HFFc6 (cell line): Measurements from ENCODE around the gene OR51E1. TPM values are rescaled to one million over a fixed set of nuclear protein-coding genes. Genes with fewer than 3 reads are reported as not detected.

Source experiments
- DNase-seq: peaks from one replicate; pipeline ENCODE4 v3.0.0-alpha.2; 2018
- H3K27ac Mint-ChIP-seq: 2 replicates; pipeline ENCODE4 v1.8.0; 2020; ENCODE audit warnings: mild to moderate bottlenecking, mixed read lengths
- H3K27me3 Mint-ChIP-seq: 2 replicates; pipeline ENCODE4 v1.8.0; 2021; ENCODE audit warnings: mild to moderate bottlenecking, moderate library complexity, mixed read lengths; ENCODE audit not compliant: insufficient read depth
- H3K36me3 Mint-ChIP-seq: 2 replicates; pipeline ENCODE4 v1.8.0; 2021; ENCODE audit warnings: low read depth, mixed read lengths
- H3K4me1 Mint-ChIP-seq: 2 replicates; pipeline ENCODE4 v1.8.0; 2020; ENCODE audit warnings: low read depth, mixed read lengths
- H3K4me3 Mint-ChIP-seq: 2 replicates; pipeline ENCODE4 v1.8.0; 2020; ENCODE audit warnings: mild to moderate bottlenecking, moderate library complexity, mixed read lengths
- H3K9me3 Mint-ChIP-seq: 2 replicates; pipeline ENCODE4 v1.8.0; 2020; ENCODE audit warnings: mild to moderate bottlenecking, mixed read lengths
- total RNA-seq, 6 experiments: library from RNA; stranded (reverse); fragmentation: NEBNext Ultra II Directional; extraction: Animal tissue kit (Norgen Biotek cat#: 25700); gene quantifications; 2 replicates in 1 of 6; 3 replicates in 5 of 6; pipeline ENCODE4 v1.2.3, GENCODE V29; 2021
- TF ChIP-seq, protein P1 (sequence below): fragments of 200-600 bp; sonication (generic); IDR thresholded peaks from 2 replicates; pipeline ENCODE4 v1.5.0; 2021; ENCODE audit warnings: antibody characterized with exemption, mild to moderate bottlenecking

OR51E1 gene
- total RNA-seq, 6 experiments from 2014 or later, result not detected

DNA sequence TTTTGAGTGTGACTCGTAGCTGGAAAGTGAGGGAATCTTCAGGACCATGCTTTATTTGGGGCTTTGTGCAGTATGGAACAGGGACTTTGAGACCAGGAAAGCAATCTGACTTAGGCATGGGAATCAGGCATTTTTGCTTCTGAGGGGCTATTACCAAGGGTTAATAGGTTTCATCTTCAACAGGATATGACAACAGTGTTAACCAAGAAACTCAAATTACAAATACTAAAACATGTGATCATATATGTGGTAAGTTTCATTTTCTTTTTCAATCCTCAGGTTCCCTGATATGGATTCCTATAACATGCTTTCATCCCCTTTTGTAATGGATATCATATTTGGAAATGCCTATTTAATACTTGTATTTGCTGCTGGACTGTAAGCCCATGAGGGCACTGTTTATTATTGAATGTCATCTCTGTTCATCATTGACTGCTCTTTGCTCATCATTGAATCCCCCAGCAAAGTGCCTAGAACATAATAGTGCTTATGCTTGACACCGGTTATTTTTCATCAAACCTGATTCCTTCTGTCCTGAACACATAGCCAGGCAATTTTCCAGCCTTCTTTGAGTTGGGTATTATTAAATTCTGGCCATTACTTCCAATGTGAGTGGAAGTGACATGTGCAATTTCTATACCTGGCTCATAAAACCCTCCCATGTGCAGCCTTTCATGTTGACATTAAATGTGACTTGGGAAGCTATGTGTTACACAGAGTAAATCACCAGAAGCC lies 11.0 kb downstream of the OR51E1 start:
- Mint-ChIP-seq H3K4me1 (no peaks in the 10 kb centered on the region), H3K27ac (no peak overlapping the region), H3K27me3 (no peaks in the 10 kb centered on the region), H3K36me3 (no peaks in the 10 kb centered on the region), H3K9me3 (peaks cover 8% of the 10 kb centered on the region; the same call in 1 of the 2 replicates), H3K4me3 (no peak overlapping the region)
- DNase-seq, result no peak
- TF ChIP-seq, protein P1, sequence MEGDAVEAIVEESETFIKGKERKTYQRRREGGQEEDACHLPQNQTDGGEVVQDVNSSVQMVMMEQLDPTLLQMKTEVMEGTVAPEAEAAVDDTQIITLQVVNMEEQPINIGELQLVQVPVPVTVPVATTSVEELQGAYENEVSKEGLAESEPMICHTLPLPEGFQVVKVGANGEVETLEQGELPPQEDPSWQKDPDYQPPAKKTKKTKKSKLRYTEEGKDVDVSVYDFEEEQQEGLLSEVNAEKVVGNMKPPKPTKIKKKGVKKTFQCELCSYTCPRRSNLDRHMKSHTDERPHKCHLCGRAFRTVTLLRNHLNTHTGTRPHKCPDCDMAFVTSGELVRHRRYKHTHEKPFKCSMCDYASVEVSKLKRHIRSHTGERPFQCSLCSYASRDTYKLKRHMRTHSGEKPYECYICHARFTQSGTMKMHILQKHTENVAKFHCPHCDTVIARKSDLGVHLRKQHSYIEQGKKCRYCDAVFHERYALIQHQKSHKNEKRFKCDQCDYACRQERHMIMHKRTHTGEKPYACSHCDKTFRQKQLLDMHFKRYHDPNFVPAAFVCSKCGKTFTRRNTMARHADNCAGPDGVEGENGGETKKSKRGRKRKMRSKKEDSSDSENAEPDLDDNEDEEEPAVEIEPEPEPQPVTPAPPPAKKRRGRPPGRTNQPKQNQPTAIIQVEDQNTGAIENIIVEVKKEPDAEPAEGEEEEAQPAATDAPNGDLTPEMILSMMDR, result no peak

DNA sequence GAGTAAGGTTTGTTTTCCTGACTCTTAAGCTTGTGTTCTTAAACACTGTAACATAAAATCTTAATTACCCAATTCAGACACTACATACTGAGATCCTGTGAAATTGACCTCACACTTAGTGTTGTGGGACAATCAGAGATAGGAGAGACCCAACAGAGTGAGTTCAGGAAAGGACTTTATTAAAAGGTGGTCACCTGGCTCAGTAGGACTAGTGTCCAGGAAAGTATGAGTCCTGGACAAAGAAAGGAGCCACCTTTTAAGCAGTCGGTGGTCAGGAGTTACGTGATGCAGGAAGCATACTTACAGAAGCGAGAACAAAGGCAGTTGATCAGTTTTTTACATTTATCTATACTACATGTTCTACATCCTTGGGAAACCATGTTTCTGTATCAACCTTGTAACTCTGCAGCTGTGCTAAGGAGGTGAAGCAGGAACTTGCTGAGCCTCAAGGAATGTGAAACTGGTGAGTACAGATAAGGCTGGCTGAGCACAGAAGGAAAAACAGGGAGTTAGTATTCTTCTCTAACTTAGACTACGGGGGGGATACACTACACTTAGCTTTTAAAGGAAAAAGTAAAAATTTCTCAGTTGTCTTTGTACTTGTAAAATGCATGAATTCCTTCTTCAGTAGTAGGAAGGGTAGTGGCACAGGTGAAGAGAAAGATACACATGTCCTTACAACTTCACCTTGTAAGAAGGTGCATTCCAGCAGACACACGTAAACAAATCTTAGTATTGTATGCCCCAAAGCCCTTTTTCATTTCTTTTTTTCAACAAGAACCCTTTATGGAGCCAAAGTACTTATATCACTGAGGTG lies 15.1 kb downstream of the OR51E1 start:
- Mint-ChIP-seq H3K4me3 (no peak overlapping the region), H3K36me3 (no peaks in the 10 kb centered on the region), H3K27ac (no peak overlapping the region), H3K4me1 (no peaks in the 10 kb centered on the region), H3K9me3 (peaks cover 9% of the 10 kb centered on the region), H3K27me3 (peaks cover 3% of the 10 kb centered on the region)
- DNase-seq, result no peak
- TF ChIP-seq, protein P1, result no peak

DNA sequence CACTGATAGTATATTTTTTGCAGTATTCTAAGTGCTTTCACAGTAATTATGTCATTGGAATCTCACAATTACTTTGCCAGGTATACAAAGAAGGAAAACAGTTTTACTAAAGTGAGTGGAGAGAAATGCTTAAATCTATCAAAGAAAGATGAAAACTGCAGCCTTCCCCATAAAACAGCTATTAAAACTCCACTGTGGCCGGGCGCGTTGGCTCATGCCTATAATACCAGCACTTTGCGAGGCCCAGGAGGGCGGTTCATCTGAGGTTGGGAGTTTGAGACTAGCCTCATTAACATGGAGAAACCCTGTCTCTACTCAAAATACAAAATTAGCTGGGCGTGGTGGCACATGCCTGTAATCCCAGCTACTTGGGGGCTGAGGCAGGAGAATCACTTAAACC lies 19.1 kb downstream of the OR51E1 start:
- Mint-ChIP-seq H3K4me1 (no peaks in the 10 kb centered on the region), H3K9me3 (peaks cover 20% of the 10 kb centered on the region), H3K27me3 (peaks cover 3% of the 10 kb centered on the region), H3K27ac (no peak overlapping the region), H3K4me3 (no peak overlapping the region), H3K36me3 (no peaks in the 10 kb centered on the region)
- TF ChIP-seq, protein P1, result no peak
- no peak for DNase-seq

DNA sequence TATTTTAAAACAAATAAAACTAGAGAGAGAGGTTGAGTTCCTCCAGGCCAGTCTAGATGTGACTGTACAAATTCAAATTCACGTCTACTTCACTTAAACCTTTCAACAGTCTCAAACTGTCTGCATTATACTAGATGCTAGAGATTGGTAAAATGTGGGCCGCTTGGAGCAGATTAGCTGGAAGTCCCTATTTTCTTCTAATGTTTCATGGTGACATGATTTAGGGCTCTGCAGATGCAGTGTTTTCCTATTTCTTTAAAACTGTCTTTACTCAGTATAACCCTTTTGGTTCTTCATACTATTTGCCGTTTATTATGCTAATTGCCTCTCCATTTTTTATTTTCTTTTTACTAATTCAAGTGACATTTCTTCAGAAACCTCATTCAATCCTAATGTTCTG lies 20.4 kb downstream of the OR51E1 start:
- H3K27me3 Mint-ChIP-seq, result peaks cover 3% of the 10 kb centered on the region

DNA sequence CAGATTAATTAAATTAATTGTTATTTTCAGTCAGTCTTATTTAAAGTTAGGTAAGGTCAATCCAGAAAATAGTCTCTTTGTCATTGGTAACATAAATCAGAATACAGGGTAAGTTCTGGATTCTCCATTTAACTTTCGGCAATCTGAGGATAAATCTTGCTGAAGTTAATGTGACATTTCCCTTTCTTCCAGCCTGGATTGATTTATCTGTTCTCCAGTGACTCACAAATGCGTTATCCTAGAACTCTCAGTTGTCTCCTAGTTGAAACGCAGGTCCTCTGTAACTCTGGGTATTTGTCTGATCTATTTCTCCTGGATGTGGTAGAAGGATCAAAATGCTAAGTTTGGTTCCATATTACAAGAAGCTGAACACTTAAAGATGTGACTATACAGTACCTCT lies 21.0 kb downstream of the OR51E1 start:
- DNase-seq, result no peak

More for the DNA sequence above, 20.4 kb downstream of the OR51E1 start:
- Mint-ChIP-seq H3K4me1 (no peaks in the 10 kb centered on the region), H3K36me3 (no peaks in the 10 kb centered on the region), H3K27ac (no peak overlapping the region), H3K4me3 (no peak overlapping the region), H3K9me3 (peaks cover 20% of the 10 kb centered on the region)
- DNase-seq, result no peak
- TF ChIP-seq, protein P1, result no peak

More for the DNA sequence above, 21.0 kb downstream of the OR51E1 start:
- Mint-ChIP-seq H3K36me3 (no peaks in the 10 kb centered on the region), H3K9me3 (peaks cover 20% of the 10 kb centered on the region), H3K4me3 (no peak overlapping the region), H3K27ac (no peak overlapping the region), H3K4me1 (no peaks in the 10 kb centered on the region), H3K27me3 (peaks cover 3% of the 10 kb centered on the region)
- TF ChIP-seq, protein P1, result no peak
